ENCODE measurements around the gene GABARAPL1.
"Not testable (repeated sequence)": the region's sequence is repeated elsewhere in the genome, so short reads cannot be mapped to it uniquely, and the experiment has no call there.

GABARAPL1 gene

DNA sequence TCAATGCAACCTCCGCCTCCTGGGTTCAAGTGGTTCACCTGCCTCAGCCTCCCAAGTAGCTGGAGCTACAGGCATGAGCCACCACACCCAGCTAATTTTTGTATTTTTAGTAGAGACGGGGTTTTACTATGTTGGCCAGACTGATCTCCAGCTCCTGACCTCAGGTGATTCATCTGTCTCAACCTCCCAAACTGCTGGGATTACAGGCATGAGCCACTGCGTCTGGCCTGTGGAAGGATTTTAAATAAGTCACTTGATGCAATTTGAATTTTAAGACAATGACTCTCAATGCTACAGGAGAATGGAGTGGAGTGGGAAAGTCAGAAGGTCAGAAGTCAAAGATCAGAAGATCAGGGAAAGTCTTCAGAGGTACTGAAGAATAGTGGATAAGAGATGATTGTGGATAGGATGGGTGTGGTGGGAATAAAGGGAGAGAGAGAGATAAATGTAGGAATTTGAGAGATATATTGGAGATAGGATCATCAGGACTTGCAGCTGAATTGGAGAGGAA lies 18.5 kb upstream of the GABARAPL1 start:
- no peak overlapping the region for H3K9ac ChIP-seq (ENCODE audit: low read length in 5 of 5)
- no peaks in the 10 kb centered on the region for H3K9me3 ChIP-seq (ENCODE audit: control insufficient read depth in 5 of 5, low read length in 5 of 5)
- no peak overlapping the region for H3K27ac ChIP-seq (ENCODE audit: low read depth, low read length)
- no peaks in the 10 kb centered on the region for H3K4me1 ChIP-seq (ENCODE audit: control insufficient read depth in 5 of 5, insufficient read depth in 5 of 5, low read length in 5 of 5)
- H3K4me3 ChIP-seq (ENCODE audit: low read depth in 1 of 5, low read length in 5 of 5), result no peak overlapping the region
- H3K36me3 ChIP-seq (ENCODE audit: control insufficient read depth in 5 of 5, insufficient read depth in 5 of 5, low read length in 5 of 5), result no peaks in the 10 kb centered on the region
- no peaks in the 10 kb centered on the region for H3K27me3 ChIP-seq (ENCODE audit: control insufficient read depth in 5 of 5, insufficient read depth in 4 of 5, low read length in 5 of 5)

DNA sequence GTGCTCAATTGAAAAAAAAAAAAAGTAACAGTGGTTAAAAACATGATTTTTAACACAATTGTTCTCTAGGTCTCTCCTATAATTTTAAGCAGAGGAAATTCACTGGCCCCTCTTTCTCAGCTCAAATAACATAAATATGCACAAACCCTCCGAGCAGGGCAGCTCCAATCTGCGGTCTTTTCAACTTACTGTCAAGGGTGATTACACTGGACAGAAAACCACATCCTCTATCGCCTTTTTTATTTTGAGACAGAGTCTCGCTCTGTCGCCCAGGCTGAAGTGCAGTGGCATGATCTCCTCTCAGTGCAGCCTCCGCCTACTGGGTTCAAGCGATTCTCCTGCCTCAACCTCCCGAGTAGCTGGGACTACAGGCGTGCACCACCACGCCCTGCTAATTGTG lies 16.5 kb upstream of the GABARAPL1 start:
- Histone ChIP-seq H3K9ac (ENCODE audit: low read length in 5 of 5) (no peak overlapping the region), H3K9me3 (ENCODE audit: control insufficient read depth in 5 of 5, low read length in 5 of 5) (no peaks in the 10 kb centered on the region), H3K4me1 (ENCODE audit: control insufficient read depth in 5 of 5, insufficient read depth in 5 of 5, low read length in 5 of 5) (no peaks in the 10 kb centered on the region), H3K36me3 (ENCODE audit: control insufficient read depth in 5 of 5, insufficient read depth in 5 of 5, low read length in 5 of 5) (no peaks in the 10 kb centered on the region), H3K27me3 (ENCODE audit: control insufficient read depth in 5 of 5, insufficient read depth in 4 of 5, low read length in 5 of 5) (no peaks in the 10 kb centered on the region), H3K27ac (ENCODE audit: low read depth, low read length) (no peak overlapping the region), H3K4me3 (ENCODE audit: low read depth in 1 of 5, low read length in 5 of 5) (no peak overlapping the region)

GRCh38 chr12:10197879-10198278 lies 14.8 kb upstream of the GABARAPL1 start:
- no peak overlapping the region for H3K27ac ChIP-seq (ENCODE audit: low read depth, low read length)
- no peak overlapping the region for H3K4me3 ChIP-seq (ENCODE audit: low read depth in 1 of 5, low read length in 5 of 5)
- H3K9ac ChIP-seq (ENCODE audit: low read length in 5 of 5), result no peak overlapping the region
- H3K4me1 ChIP-seq (ENCODE audit: control insufficient read depth in 5 of 5, insufficient read depth in 5 of 5, low read length in 5 of 5), result no peaks in the 10 kb centered on the region
- H3K9me3 ChIP-seq (ENCODE audit: control insufficient read depth in 5 of 5, low read length in 5 of 5), result no peaks in the 10 kb centered on the region
- H3K27me3 ChIP-seq (ENCODE audit: control insufficient read depth in 5 of 5, insufficient read depth in 4 of 5, low read length in 5 of 5), result no peaks in the 10 kb centered on the region
- no peaks in the 10 kb centered on the region for H3K36me3 ChIP-seq (ENCODE audit: control insufficient read depth in 5 of 5, insufficient read depth in 5 of 5, low read length in 5 of 5)

- not testable (repeated sequence) for H3K9ac ChIP-seq (ENCODE audit: low read length in 5 of 5); H3K27ac ChIP-seq (ENCODE audit: low read depth, low read length); H3K36me3 ChIP-seq (ENCODE audit: control insufficient read depth in 5 of 5, insufficient read depth in 5 of 5, low read length in 5 of 5); H3K4me1 ChIP-seq (ENCODE audit: control insufficient read depth in 5 of 5, insufficient read depth in 5 of 5, low read length in 5 of 5); H3K4me3 ChIP-seq (ENCODE audit: low read depth in 1 of 5, low read length in 5 of 5); H3K9me3 ChIP-seq (ENCODE audit: control insufficient read depth in 5 of 5, low read length in 5 of 5); H3K27me3 ChIP-seq (ENCODE audit: control insufficient read depth in 5 of 5, insufficient read depth in 4 of 5, low read length in 5 of 5)
Measured at GRCh38 chr12:10204495-10204894, 8.2 kb upstream of the GABARAPL1 start.

GRCh38 chr12:10205220-10205807 lies 7.4 kb upstream of the GABARAPL1 start:
- Histone ChIP-seq H3K36me3 (ENCODE audit: control insufficient read depth in 5 of 5, insufficient read depth in 5 of 5, low read length in 5 of 5) (no peaks in the 10 kb centered on the region), H3K4me3 (ENCODE audit: low read depth in 1 of 5, low read length in 5 of 5) (no peak overlapping the region), H3K27ac (ENCODE audit: low read depth, low read length) (no peak overlapping the region), H3K9me3 (ENCODE audit: control insufficient read depth in 5 of 5, low read length in 5 of 5) (no peaks in the 10 kb centered on the region), H3K9ac (ENCODE audit: low read length in 5 of 5) (no peak overlapping the region), H3K27me3 (ENCODE audit: control insufficient read depth in 5 of 5, insufficient read depth in 4 of 5, low read length in 5 of 5) (no peaks in the 10 kb centered on the region), H3K4me1 (ENCODE audit: control insufficient read depth in 5 of 5, insufficient read depth in 5 of 5, low read length in 5 of 5) (peaks cover 0 to 6% (median 0%) of the 10 kb centered on the region in 5 donors)

DNA sequence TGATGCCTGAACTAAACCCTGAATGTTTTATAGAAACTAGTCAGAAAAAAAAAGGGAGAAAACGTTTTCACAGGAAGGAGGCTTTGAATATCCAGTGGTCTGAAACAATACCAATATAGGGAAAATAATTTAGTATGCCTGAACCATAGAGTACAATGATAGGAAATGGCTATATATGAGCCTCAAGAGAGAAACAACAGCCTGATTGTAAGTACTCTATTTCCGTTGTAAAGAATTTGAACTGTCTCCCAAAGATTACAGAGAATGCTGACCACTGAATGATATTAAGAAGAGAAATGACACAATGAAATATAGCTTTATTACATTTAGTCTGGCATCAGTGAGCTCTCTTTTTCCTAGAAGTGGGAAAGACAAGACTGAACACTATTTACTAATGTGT lies 5.5 kb upstream of the GABARAPL1 start:
- Histone ChIP-seq H3K27ac (ENCODE audit: low read depth, low read length) (no peak overlapping the region), H3K9ac (ENCODE audit: low read length in 5 of 5) (no peak overlapping the region), H3K4me1 (ENCODE audit: control insufficient read depth in 5 of 5, insufficient read depth in 5 of 5, low read length in 5 of 5) (peaks cover 0 to 6% (median 0%) of the 10 kb centered on the region in 5 donors)

GRCh38 chr12:10210225-10210624 lies 2.5 kb upstream of the GABARAPL1 start:
- Histone ChIP-seq H3K36me3 (ENCODE audit: control insufficient read depth in 5 of 5, insufficient read depth in 5 of 5, low read length in 5 of 5) (no peaks in the 10 kb centered on the region), H3K4me1 (ENCODE audit: control insufficient read depth in 5 of 5, insufficient read depth in 5 of 5, low read length in 5 of 5) (peaks cover 0 to 20% (median 15%) of the 10 kb centered on the region in 5 donors), H3K9ac (ENCODE audit: low read length in 5 of 5) (no peak overlapping the region), H3K27ac (ENCODE audit: low read depth, low read length) (no peak overlapping the region), H3K9me3 (ENCODE audit: control insufficient read depth in 5 of 5, low read length in 5 of 5) (no peaks in the 10 kb centered on the region), H3K27me3 (ENCODE audit: control insufficient read depth in 5 of 5, insufficient read depth in 4 of 5, low read length in 5 of 5) (no peaks in the 10 kb centered on the region), H3K4me3 (ENCODE audit: low read depth in 1 of 5, low read length in 5 of 5) (no peak overlapping the region)

More for the DNA sequence above, 5.5 kb upstream of the GABARAPL1 start:
- H3K4me3 ChIP-seq (ENCODE audit: low read depth in 1 of 5, low read length in 5 of 5), result no peak overlapping the region
- no peaks in the 10 kb centered on the region for H3K9me3 ChIP-seq (ENCODE audit: control insufficient read depth in 5 of 5, low read length in 5 of 5)
- H3K36me3 ChIP-seq (ENCODE audit: control insufficient read depth in 5 of 5, insufficient read depth in 5 of 5, low read length in 5 of 5), result no peaks in the 10 kb centered on the region
- no peaks in the 10 kb centered on the region for H3K27me3 ChIP-seq (ENCODE audit: control insufficient read depth in 5 of 5, insufficient read depth in 4 of 5, low read length in 5 of 5)

DNA sequence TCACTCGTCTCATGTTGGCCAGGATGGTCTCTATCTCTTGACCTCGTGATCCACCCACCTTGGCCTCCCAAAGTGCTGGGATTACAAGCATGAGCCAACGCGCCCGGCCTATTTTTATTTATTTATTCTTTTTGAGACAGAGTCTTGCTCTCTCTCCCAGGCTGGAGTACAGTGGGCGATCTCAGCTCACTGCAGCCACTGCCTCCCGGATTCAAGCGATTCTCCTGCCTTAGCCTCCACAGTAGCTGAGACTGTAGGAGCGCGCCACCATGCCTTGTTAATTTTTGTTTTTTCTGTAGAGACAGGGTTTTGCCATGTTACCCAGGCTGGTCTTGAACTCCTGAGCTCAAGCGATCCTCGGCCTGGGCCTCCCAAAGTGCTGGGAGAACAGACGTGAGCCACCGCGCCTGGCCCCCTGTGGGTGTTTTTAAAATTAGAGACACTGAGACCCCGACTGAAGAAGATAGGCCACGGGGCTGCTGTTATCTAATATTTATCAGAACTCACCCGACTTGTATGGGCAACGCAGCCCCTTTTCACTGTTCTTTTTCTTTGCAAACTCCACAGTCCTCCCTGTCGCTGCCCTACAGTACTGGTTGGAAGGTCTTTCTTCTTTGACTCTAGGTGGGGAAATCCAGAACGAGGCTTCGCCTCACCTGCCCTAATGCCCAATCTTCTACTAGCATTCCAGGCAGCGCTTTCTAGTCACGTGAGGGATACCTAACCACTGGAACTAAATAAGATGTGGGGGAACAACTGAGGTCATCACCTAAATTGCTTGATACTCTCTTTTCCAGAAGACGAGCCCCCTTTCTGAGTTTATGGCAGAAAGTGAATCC lies 1.4 kb upstream of the GABARAPL1 start:
- Histone ChIP-seq H3K27me3 (ENCODE audit: control insufficient read depth in 5 of 5, insufficient read depth in 4 of 5, low read length in 5 of 5) (no peaks in the 10 kb centered on the region), H3K4me1 (ENCODE audit: control insufficient read depth in 5 of 5, insufficient read depth in 5 of 5, low read length in 5 of 5) (peaks cover 0 to 25% (median 19%) of the 10 kb centered on the region in 5 donors), H3K9me3 (ENCODE audit: control insufficient read depth in 5 of 5, low read length in 5 of 5) (no peaks in the 10 kb centered on the region), H3K4me3 (ENCODE audit: low read depth in 1 of 5, low read length in 5 of 5) (peak overlapping the region in 1 of 5 donors; percentile 98), H3K9ac (ENCODE audit: low read length in 5 of 5) (no peak overlapping the region), H3K36me3 (ENCODE audit: control insufficient read depth in 5 of 5, insufficient read depth in 5 of 5, low read length in 5 of 5) (no peaks in the 10 kb centered on the region), H3K27ac (ENCODE audit: low read depth, low read length) (peak overlapping the region; percentile 99)

DNA sequence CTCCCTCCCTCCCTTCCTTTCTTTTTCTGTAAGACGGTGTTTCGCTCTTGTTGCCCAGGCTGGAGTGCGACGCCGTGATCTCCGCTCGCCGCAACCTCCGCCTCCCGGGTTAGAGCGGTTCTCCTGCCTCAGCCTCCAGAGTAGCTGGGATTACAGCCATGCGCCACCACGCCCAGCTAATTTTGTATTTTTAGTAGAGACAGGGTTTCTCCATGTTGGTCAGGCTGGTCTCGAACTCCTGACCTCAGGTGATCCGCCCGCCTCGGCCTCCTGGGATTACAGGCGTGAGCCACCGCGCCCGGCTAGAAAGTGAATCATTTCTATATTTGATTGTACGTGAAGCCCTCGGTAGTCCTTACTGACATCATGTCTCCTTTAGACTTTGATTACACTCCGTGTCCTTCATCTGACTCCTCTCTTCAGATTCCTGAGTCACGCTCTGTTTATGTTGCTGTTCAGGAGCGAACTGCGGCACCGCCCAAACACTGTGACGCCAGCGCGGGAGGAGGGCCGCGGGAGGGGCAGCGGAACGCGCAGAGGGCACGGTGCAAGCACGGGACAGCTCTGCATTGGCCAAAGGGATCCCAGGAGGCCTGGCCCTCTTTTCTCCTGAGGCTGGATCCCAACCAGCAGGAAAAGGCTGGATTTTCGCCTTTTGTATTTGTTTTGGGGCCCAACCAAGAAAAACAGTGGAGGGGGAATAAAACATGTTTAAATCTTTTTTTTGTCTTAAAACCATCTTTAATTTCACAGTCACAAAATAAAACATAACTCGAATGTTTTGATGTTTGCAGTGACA lies 538 bp upstream of the GABARAPL1 start:
- Histone ChIP-seq H3K27ac (ENCODE audit: low read depth, low read length) (peak overlapping the region; percentile 99), H3K4me1 (ENCODE audit: control insufficient read depth in 5 of 5, insufficient read depth in 5 of 5, low read length in 5 of 5) (peaks cover 0 to 24% (median 19%) of the 10 kb centered on the region in 5 donors), H3K9ac (ENCODE audit: low read length in 5 of 5) (peak overlapping the region in 4 of 5 donors; percentile 91 to 99 (median 96)), H3K27me3 (ENCODE audit: control insufficient read depth in 5 of 5, insufficient read depth in 4 of 5, low read length in 5 of 5) (no peaks in the 10 kb centered on the region), H3K4me3 (ENCODE audit: low read depth in 1 of 5, low read length in 5 of 5) (peak overlapping the region; percentile 62 to 99 (median 90)), H3K9me3 (ENCODE audit: control insufficient read depth in 5 of 5, low read length in 5 of 5) (no peaks in the 10 kb centered on the region), H3K36me3 (ENCODE audit: control insufficient read depth in 5 of 5, insufficient read depth in 5 of 5, low read length in 5 of 5) (peaks cover 0 to 2% (median 0%) of the 10 kb centered on the region in 5 donors)

All from subcutaneous abdominal adipose tissue (tissue), 5 donors.